Gastrocnemius medialis (tissue), 4 donors: ENCODE results near the gene NEXN. TPM values are rescaled to one million over a fixed set of nuclear protein-coding genes. Genes with fewer than 3 reads are reported as not detected.

Source experiments
- ATAC-seq, 2 donors: fragments of 150-250 bp; one replicate each; pipeline ENCODE4 v1.9.1; 2016
- DNase-seq, 2 donors: peaks; one replicate each; pipeline ENCODE4 v3.0.0-alpha.2; 2019
- H3K27ac ChIP-seq, 4 donors: fragments of 200-600 bp; sonication (generic); 1 replicate in 1 of 4; 2 replicates in 3 of 4; pipeline ENCODE4 v1.5.1; 2016 to 2018; ENCODE audit warnings: mild to moderate bottlenecking in 2 of 4, moderate library complexity in 1 of 4
- H3K27me3 ChIP-seq, 3 donors: fragments of 200-600 bp; sonication (generic) in 2 of 3; 1 replicate in 1 of 3; 2 replicates in 2 of 3; pipeline versions ENCODE4 v1.5.1 to v1.6.0; 2016 to 2019; ENCODE audit warnings: mild to moderate bottlenecking in 1 of 3, moderate library complexity in 1 of 3
- H3K36me3 ChIP-seq, 2 donors: fragments of 200-600 bp; sonication (generic) in 1 of 2; one replicate each; pipeline ENCODE4 v1.5.1; 2017 to 2018
- H3K4me1 ChIP-seq, 2 donors: fragments of 200-600 bp; sonication (generic) in 1 of 2; one replicate each; pipeline ENCODE4 v1.5.1; 2016 to 2017; ENCODE audit warnings: mild to moderate bottlenecking in 2 of 2
- H3K4me3 ChIP-seq, 4 donors: fragments of 200-600 bp; sonication (generic) in 3 of 4; 1 replicate in 1 of 4; 2 replicates in 3 of 4; pipeline ENCODE4 v1.5.1; 2016 to 2019; ENCODE audit warnings: mild to moderate bottlenecking in 2 of 4
- H3K9me3 ChIP-seq, 3 donors: fragments of 200-600 bp; sonication (generic) in 2 of 3; 1 replicate in 1 of 3; 2 replicates in 2 of 3; pipeline ENCODE4 v1.5.1; 2016 to 2019
- POLR2A ChIP-seq, 2 donors: fragments of 450-650 bp; IDR thresholded peaks; one replicate each; pipeline ENCODE4 v1.6.1; 2017; ENCODE audit warnings: antibody characterized with exemption in 2 of 2, mild to moderate bottlenecking in 2 of 2, moderate library complexity in 2 of 2
- in situ Hi-C, 4 donors: fragments of 200-750 bp; cut with MboI; loops; one replicate each; pipeline versions ENCODE4 v1.15.0 to v1.8.0; 2017; ENCODE audit warnings: low sequenced_read_pairs in 4 of 4
- intact Hi-C: fragments of 100-400 bp; cut with DNase I; formaldehyde crosslinking; loops from one replicate; pipeline ENCODE4 v1.15.1; 2023; ENCODE audit warnings: low total_unique reads
- total RNA-seq, 4 donors: library from RNA; depleted of rRNA; stranded (reverse); fragments of >200 nt; gene quantifications; one replicate each; pipeline versions ENCODE4 v1.1.0 to v1.2.3, GENCODE V29; 2016
- TF ChIP-seq, protein P1 (sequence below), 5 experiments: fragments of 450-650 bp in 3 of 5; fragments of 200-600 bp in 2 of 5; sonication (generic) in 2 of 5; IDR thresholded peaks in 4 of 5; conservative IDR thresholded peaks in 1 of 5; 1 replicate in 4 of 5; 2 replicates in 1 of 5; pipeline ENCODE4 v1.5.1; 2016 to 2019; ENCODE audit warnings: antibody characterized with exemption in 5 of 5, mild to moderate bottlenecking in 3 of 5, moderate library complexity in 3 of 5

The NEXN gene
- total RNA-seq, 4 donors from 2014 or later, result 105 to 297 (median 200) TPM

GRCh38 chr1:77847621-77848080 is 40.8 kb upstream of the NEXN start:
- ATAC-seq (no peak), DNase-seq (no peak)
- intact Hi-C loops (no loop called here), in situ Hi-C loops (no loop called here)
- H3K27ac ChIP-seq, result no peak overlapping the region
- H3K4me3 ChIP-seq, result no peak overlapping the region
- H3K9me3 ChIP-seq, result no peaks in the 10 kb centered on the region
- no peak for TF ChIP-seq POLR2A (IDR thresholded peaks at IDR 0.05)
- TF ChIP-seq, protein P1, sequence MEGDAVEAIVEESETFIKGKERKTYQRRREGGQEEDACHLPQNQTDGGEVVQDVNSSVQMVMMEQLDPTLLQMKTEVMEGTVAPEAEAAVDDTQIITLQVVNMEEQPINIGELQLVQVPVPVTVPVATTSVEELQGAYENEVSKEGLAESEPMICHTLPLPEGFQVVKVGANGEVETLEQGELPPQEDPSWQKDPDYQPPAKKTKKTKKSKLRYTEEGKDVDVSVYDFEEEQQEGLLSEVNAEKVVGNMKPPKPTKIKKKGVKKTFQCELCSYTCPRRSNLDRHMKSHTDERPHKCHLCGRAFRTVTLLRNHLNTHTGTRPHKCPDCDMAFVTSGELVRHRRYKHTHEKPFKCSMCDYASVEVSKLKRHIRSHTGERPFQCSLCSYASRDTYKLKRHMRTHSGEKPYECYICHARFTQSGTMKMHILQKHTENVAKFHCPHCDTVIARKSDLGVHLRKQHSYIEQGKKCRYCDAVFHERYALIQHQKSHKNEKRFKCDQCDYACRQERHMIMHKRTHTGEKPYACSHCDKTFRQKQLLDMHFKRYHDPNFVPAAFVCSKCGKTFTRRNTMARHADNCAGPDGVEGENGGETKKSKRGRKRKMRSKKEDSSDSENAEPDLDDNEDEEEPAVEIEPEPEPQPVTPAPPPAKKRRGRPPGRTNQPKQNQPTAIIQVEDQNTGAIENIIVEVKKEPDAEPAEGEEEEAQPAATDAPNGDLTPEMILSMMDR (IDR thresholded peaks at IDR 0.05 in 4 of 5, conservative IDR thresholded peaks at IDR 0.05 in 1 of 5), result no peak
- peaks cover 0 to 3% of the 10 kb centered on the region in 2 donors for H3K4me1 ChIP-seq
- peaks cover 0 to 7% of the 10 kb centered on the region in 2 donors for H3K36me3 ChIP-seq
- no peaks in the 10 kb centered on the region for H3K27me3 ChIP-seq

GRCh38 chr1:77850082-77850481 is 38.3 kb upstream of the NEXN start:
- Histone ChIP-seq H3K4me3 (no peak overlapping the region), H3K27ac (no peak overlapping the region), H3K36me3 (no peaks in the 10 kb centered on the region), H3K27me3 (no peaks in the 10 kb centered on the region), H3K9me3 (peaks cover 0 to under 1% (median 0%) of the 10 kb centered on the region in 3 donors), H3K4me1 (peaks cover 0 to 3% of the 10 kb centered on the region in 2 donors)
- DNase-seq (no peak), ATAC-seq (no peak)
- intact Hi-C loops (no loop called here), in situ Hi-C loops (no loop called here)
- TF ChIP-seq, protein P1 (IDR thresholded peaks at IDR 0.05 in 4 of 5, conservative IDR thresholded peaks at IDR 0.05 in 1 of 5), result no peak
- TF ChIP-seq POLR2A (IDR thresholded peaks at IDR 0.05), result no peak

GRCh38 chr1:77857552-77857951 is 30.9 kb upstream of the NEXN start:
- peaks cover 0 to 4% (median 0%) of the 10 kb centered on the region in 3 donors for H3K9me3 ChIP-seq
- ATAC-seq (no peak), DNase-seq (no peak)
- no peaks in the 10 kb centered on the region for H3K36me3 ChIP-seq
- intact Hi-C loops, result no loop called here
- H3K27me3 ChIP-seq, result no peaks in the 10 kb centered on the region
- H3K4me3 ChIP-seq, result no peak overlapping the region
- H3K27ac ChIP-seq, result no peak overlapping the region
- in situ Hi-C loops, result no loop called here
- TF ChIP-seq POLR2A (IDR thresholded peaks at IDR 0.05), result no peak
- TF ChIP-seq, protein P1 (IDR thresholded peaks at IDR 0.05 in 4 of 5, conservative IDR thresholded peaks at IDR 0.05 in 1 of 5), result no peak
- no peaks in the 10 kb centered on the region for H3K4me1 ChIP-seq

DNA sequence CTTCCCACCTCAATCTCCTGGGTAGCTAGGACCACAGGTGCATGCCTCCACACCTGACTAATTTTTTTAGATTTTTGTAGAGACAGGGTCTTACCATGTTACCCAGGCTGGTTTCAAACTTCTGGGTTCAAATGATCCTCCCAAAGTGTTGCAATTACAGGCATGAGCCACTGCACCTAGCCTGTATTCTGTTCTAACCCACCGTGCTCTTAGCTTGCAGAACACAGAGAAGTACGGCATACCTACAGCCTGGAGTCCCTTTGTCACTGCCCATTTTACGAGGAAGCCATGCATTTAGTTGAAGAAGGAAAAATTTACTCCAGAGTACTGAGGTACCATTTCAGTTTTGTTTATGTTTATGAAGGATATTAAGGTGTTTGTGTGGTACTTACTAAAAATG is 29.7 kb upstream of the NEXN start:
- Histone ChIP-seq H3K27me3 (no peaks in the 10 kb centered on the region), H3K27ac (no peak overlapping the region), H3K9me3 (peaks cover 0 to 4% (median 0%) of the 10 kb centered on the region in 3 donors), H3K4me1 (no peaks in the 10 kb centered on the region), H3K4me3 (no peak overlapping the region), H3K36me3 (no peaks in the 10 kb centered on the region)
- in situ Hi-C loops (no loop called here), intact Hi-C loops (no loop called here)
- no peak for DNase-seq
- ATAC-seq, result no peak
- no peak for TF ChIP-seq POLR2A (IDR thresholded peaks at IDR 0.05)
- TF ChIP-seq, protein P1 (IDR thresholded peaks at IDR 0.05 in 4 of 5, conservative IDR thresholded peaks at IDR 0.05 in 1 of 5), result no peak

GRCh38 chr1:77859248-77859647 is 29.2 kb upstream of the NEXN start:
- intact Hi-C loops (no loop called here), in situ Hi-C loops (no loop called here)
- no peak for TF ChIP-seq POLR2A (IDR thresholded peaks at IDR 0.05)
- TF ChIP-seq, protein P1 (IDR thresholded peaks at IDR 0.05 in 4 of 5, conservative IDR thresholded peaks at IDR 0.05 in 1 of 5), result no peak
- H3K9me3 ChIP-seq, result peaks cover 0 to 4% (median 0%) of the 10 kb centered on the region in 3 donors
- H3K4me1 ChIP-seq, result no peaks in the 10 kb centered on the region
- H3K27me3 ChIP-seq, result no peaks in the 10 kb centered on the region
- H3K36me3 ChIP-seq, result no peaks in the 10 kb centered on the region
- DNase-seq (no peak), ATAC-seq (no peak)
- H3K4me3 ChIP-seq, result no peak overlapping the region
- no peak overlapping the region for H3K27ac ChIP-seq
